ENCODE data around the gene ENC1.

ENC1 gene

DNA sequence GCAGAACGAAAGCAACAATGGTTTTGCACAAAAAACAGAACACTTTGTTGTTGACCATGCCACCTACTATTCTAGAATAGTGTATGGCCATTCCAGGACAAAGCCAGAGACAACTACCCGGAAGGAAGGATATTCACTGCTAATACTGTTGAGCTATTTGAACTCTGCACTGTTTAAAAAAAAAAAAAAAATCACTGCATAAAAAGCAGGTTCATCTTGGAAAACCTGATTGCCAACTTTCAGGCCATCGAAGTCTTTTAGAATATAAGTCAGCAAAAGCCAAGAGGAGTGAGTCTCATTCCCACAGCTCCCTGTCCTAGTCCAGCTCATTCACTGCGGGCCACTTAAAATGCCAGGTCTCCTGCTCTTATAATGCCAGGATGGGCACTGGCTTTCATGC is 4.0 kb downstream of the ENC1 start:
- no peaks in the 10 kb centered on the region for H3K79me2 ChIP-seq (ENCODE audit: insufficient read depth, low read length)
- H3K4me1 ChIP-seq (ENCODE audit: insufficient read depth, low read length, severe bottlenecking), result peaks cover 8% of the 10 kb centered on the region
- H3K4me2 ChIP-seq (ENCODE audit: low read length), result no peak overlapping the region
- H3K27ac ChIP-seq (ENCODE audit: low read depth, low read length, poor library complexity, severe bottlenecking), result no peak overlapping the region
- no peaks in the 10 kb centered on the region for H3K27me3 ChIP-seq (ENCODE audit: insufficient read depth, low read length)
- H3K9ac ChIP-seq (ENCODE audit: low read length), result no peak overlapping the region
- TF ChIP-seq EZH2 (IDR thresholded peaks at IDR 0.05; ENCODE audit: borderline replicate concordance, low read length), result no peak
- TF ChIP-seq, protein P1, sequence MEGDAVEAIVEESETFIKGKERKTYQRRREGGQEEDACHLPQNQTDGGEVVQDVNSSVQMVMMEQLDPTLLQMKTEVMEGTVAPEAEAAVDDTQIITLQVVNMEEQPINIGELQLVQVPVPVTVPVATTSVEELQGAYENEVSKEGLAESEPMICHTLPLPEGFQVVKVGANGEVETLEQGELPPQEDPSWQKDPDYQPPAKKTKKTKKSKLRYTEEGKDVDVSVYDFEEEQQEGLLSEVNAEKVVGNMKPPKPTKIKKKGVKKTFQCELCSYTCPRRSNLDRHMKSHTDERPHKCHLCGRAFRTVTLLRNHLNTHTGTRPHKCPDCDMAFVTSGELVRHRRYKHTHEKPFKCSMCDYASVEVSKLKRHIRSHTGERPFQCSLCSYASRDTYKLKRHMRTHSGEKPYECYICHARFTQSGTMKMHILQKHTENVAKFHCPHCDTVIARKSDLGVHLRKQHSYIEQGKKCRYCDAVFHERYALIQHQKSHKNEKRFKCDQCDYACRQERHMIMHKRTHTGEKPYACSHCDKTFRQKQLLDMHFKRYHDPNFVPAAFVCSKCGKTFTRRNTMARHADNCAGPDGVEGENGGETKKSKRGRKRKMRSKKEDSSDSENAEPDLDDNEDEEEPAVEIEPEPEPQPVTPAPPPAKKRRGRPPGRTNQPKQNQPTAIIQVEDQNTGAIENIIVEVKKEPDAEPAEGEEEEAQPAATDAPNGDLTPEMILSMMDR (IDR thresholded peaks at IDR 0.05; ENCODE audit: low read length), result no peak
- no peaks in the 10 kb centered on the region for H4K20me1 ChIP-seq (ENCODE audit: insufficient read depth, low read length)
- H3F3A ChIP-seq (ENCODE audit: insufficient read depth, low read length), result no peaks in the 10 kb centered on the region
- H2AFZ ChIP-seq (ENCODE audit: low read length), result no peak overlapping the region
- no peaks in the 10 kb centered on the region for H3K9me2 ChIP-seq (ENCODE audit: low read depth, low read length)
- H3K9me3 ChIP-seq (ENCODE audit: low read length), result no peaks in the 10 kb centered on the region
- no peaks in the 10 kb centered on the region for H3K36me3 ChIP-seq (ENCODE audit: insufficient read depth, low read length)
- H3K4me3 ChIP-seq (ENCODE audit: low read depth, low read length, poor library complexity, severe bottlenecking), result no peak overlapping the region

GRCh38 chr5:74636149-74636548 is 4.4 kb downstream of the ENC1 start:
- H3K9me3 ChIP-seq (ENCODE audit: low read length), result no peaks in the 10 kb centered on the region
- H3K4me3 ChIP-seq (ENCODE audit: low read depth, low read length, poor library complexity, severe bottlenecking), result no peak overlapping the region
- no peaks in the 10 kb centered on the region for H4K20me1 ChIP-seq (ENCODE audit: insufficient read depth, low read length)
- no peak overlapping the region for H3K27ac ChIP-seq (ENCODE audit: low read depth, low read length, poor library complexity, severe bottlenecking)
- no peaks in the 10 kb centered on the region for H3K27me3 ChIP-seq (ENCODE audit: insufficient read depth, low read length)
- H2AFZ ChIP-seq (ENCODE audit: low read length), result no peak overlapping the region
- TF ChIP-seq, protein P1 (IDR thresholded peaks at IDR 0.05; ENCODE audit: low read length), result no peak
- no peak for TF ChIP-seq EZH2 (IDR thresholded peaks at IDR 0.05; ENCODE audit: borderline replicate concordance, low read length)
- peaks cover 12% of the 10 kb centered on the region for H3K4me1 ChIP-seq (ENCODE audit: insufficient read depth, low read length, severe bottlenecking)
- no peaks in the 10 kb centered on the region for H3K79me2 ChIP-seq (ENCODE audit: insufficient read depth, low read length)
- H3F3A ChIP-seq (ENCODE audit: insufficient read depth, low read length), result no peaks in the 10 kb centered on the region
- H3K36me3 ChIP-seq (ENCODE audit: insufficient read depth, low read length), result no peaks in the 10 kb centered on the region
- no peak overlapping the region for H3K9ac ChIP-seq (ENCODE audit: low read length)
- no peak overlapping the region for H3K4me2 ChIP-seq (ENCODE audit: low read length)
- no peaks in the 10 kb centered on the region for H3K9me2 ChIP-seq (ENCODE audit: low read depth, low read length)

- peaks cover 21% of the 10 kb centered on the region for H3K4me1 ChIP-seq (ENCODE audit: insufficient read depth, low read length, severe bottlenecking)
- H3K9me2 ChIP-seq (ENCODE audit: low read depth, low read length), result no peaks in the 10 kb centered on the region
- H4K20me1 ChIP-seq (ENCODE audit: insufficient read depth, low read length), result no peaks in the 10 kb centered on the region
- no peak overlapping the region for H2AFZ ChIP-seq (ENCODE audit: low read length)
- H3K36me3 ChIP-seq (ENCODE audit: insufficient read depth, low read length), result no peaks in the 10 kb centered on the region
- no peak overlapping the region for H3K27ac ChIP-seq (ENCODE audit: low read depth, low read length, poor library complexity, severe bottlenecking)
- H3K9ac ChIP-seq (ENCODE audit: low read length), result no peak overlapping the region
- H3K79me2 ChIP-seq (ENCODE audit: insufficient read depth, low read length), result no peaks in the 10 kb centered on the region
- TF ChIP-seq EZH2 (IDR thresholded peaks at IDR 0.05; ENCODE audit: borderline replicate concordance, low read length), result no peak
- TF ChIP-seq, protein P1 (IDR thresholded peaks at IDR 0.05; ENCODE audit: low read length), result no peak
- no peaks in the 10 kb centered on the region for H3K9me3 ChIP-seq (ENCODE audit: low read length)
- no peak overlapping the region for H3K4me3 ChIP-seq (ENCODE audit: low read depth, low read length, poor library complexity, severe bottlenecking)
- no peak overlapping the region for H3K4me2 ChIP-seq (ENCODE audit: low read length)
- H3K27me3 ChIP-seq (ENCODE audit: insufficient read depth, low read length), result no peaks in the 10 kb centered on the region
- H3F3A ChIP-seq (ENCODE audit: insufficient read depth, low read length), result no peaks in the 10 kb centered on the region
Observed at GRCh38 chr5:74634611-74635286, 5.8 kb downstream of the ENC1 start.
